ENCODE results near the gene ELP2. TPM values are rescaled to one million over a fixed set of nuclear protein-coding genes. Genes with fewer than 3 reads are reported as not detected.
"Not testable (repeated sequence)": the region's sequence is repeated elsewhere in the genome, so short reads cannot be mapped to it uniquely, and the experiment has no call there.

Gene ELP2
- total RNA-seq, 6 donors from 2014 or later = 33.1 to 91.5 (median 58.3) TPM

DNA sequence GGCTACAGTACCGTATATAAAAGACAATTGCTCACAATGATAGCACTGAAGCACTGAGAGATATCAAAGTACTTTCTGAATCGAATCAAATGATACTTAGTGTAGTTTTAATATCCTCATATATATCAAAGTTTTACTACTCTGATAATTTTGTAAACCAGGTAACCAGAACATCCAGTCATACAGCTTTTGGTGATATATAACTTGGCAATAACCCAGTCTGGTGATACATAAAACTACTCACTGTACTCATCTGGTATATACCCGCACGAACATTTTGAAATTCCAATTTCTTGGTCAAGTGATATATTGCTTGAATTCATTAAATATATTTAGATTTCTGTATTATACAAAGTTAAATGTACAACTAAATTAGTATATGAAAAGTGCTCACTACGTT, 21.1 kb upstream of the ELP2 start:
- no peak for ATAC-seq (ENCODE audit: low FRiP score in 2 of 2)
- H3K4me1 ChIP-seq = no peaks in the 10 kb centered on the region
- peaks cover 8 to 45% (median 11%) of the 10 kb centered on the region in 4 donors for H3K36me3 ChIP-seq
- no peak overlapping the region for H3K4me3 ChIP-seq
- no peak for TF ChIP-seq EP300 (IDR thresholded peaks at IDR 0.05)
- TF ChIP-seq POLR2A (IDR thresholded peaks at IDR 0.05) = no peak
- TF ChIP-seq, protein P1, sequence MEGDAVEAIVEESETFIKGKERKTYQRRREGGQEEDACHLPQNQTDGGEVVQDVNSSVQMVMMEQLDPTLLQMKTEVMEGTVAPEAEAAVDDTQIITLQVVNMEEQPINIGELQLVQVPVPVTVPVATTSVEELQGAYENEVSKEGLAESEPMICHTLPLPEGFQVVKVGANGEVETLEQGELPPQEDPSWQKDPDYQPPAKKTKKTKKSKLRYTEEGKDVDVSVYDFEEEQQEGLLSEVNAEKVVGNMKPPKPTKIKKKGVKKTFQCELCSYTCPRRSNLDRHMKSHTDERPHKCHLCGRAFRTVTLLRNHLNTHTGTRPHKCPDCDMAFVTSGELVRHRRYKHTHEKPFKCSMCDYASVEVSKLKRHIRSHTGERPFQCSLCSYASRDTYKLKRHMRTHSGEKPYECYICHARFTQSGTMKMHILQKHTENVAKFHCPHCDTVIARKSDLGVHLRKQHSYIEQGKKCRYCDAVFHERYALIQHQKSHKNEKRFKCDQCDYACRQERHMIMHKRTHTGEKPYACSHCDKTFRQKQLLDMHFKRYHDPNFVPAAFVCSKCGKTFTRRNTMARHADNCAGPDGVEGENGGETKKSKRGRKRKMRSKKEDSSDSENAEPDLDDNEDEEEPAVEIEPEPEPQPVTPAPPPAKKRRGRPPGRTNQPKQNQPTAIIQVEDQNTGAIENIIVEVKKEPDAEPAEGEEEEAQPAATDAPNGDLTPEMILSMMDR (IDR thresholded peaks at IDR 0.05) = no peak
- no peak for TF ChIP-seq POLR2AphosphoS5 (IDR thresholded peaks at IDR 0.05)
- no peaks in the 10 kb centered on the region for H3K9me3 ChIP-seq
- no peak overlapping the region for H3K27ac ChIP-seq
- no peak for DNase-seq
- H3K27me3 ChIP-seq = no peaks in the 10 kb centered on the region
- WGBS, 2 donors = 93% methylated on average over 5 of the region's 5 CpGs

GRCh38 chr18:36109737-36110136, 20.0 kb upstream of the ELP2 start:
- 97 to 100% methylated on average over 1 of the region's 1 CpG for WGBS, 2 donors
- Histone ChIP-seq H3K4me1 (no peaks in the 10 kb centered on the region), H3K9me3 (no peaks in the 10 kb centered on the region), H3K27ac (no peak overlapping the region), H3K4me3 (no peak overlapping the region), H3K36me3 (peaks cover 9 to 56% (median 13%) of the 10 kb centered on the region in 4 donors), H3K27me3 (no peaks in the 10 kb centered on the region)
- no peak for TF ChIP-seq POLR2A (IDR thresholded peaks at IDR 0.05)
- ATAC-seq (ENCODE audit: low FRiP score in 2 of 2) (no peak), DNase-seq (no peak)

GRCh38 chr18:36112302-36112701, 17.4 kb upstream of the ELP2 start:
- TF ChIP-seq EP300 (IDR thresholded peaks at IDR 0.05) = no peak
- TF ChIP-seq POLR2A (IDR thresholded peaks at IDR 0.05) = no peak
- TF ChIP-seq, protein P1 (IDR thresholded peaks at IDR 0.05) = no peak
- TF ChIP-seq POLR2AphosphoS5 (IDR thresholded peaks at IDR 0.05) = no peak
- H3K4me1 ChIP-seq = no peaks in the 10 kb centered on the region
- no peak overlapping the region for H3K27ac ChIP-seq
- no peaks in the 10 kb centered on the region for H3K27me3 ChIP-seq
- H3K36me3 ChIP-seq = peaks cover 13 to 72% (median 14%) of the 10 kb centered on the region in 4 donors
- DNase-seq (no peak), ATAC-seq (ENCODE audit: low FRiP score in 2 of 2) (no peak)
- H3K4me3 ChIP-seq = no peak overlapping the region
- no peaks in the 10 kb centered on the region for H3K9me3 ChIP-seq

DNA sequence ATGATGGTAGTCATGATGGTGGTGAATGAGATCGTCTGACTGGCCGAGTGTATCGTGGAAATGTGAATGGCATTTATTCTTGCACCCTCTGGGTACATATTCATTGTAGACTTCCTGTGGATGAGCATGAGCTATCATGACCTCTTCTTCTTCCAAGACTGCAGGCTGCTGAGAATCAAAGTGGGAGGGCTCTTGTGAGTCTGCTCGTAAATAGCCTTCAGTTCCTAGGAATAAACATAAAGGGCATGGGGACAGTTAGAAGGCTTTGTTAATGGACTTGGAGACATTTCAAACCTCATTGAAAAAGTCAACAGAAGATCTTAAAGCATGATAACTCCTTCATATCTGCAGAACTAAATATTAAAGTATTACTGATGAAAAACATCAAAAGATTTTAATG, 15.4 kb upstream of the ELP2 start:
- ATAC-seq (ENCODE audit: low FRiP score in 2 of 2) (no peak), DNase-seq (no peak)
- H3K4me3 ChIP-seq = no peak overlapping the region
- no peaks in the 10 kb centered on the region for H3K9me3 ChIP-seq
- WGBS, 2 donors = 70 to 75% methylated on average over 4 of the region's 4 CpGs
- peaks cover 13 to 75% (median 14%) of the 10 kb centered on the region in 4 donors for H3K36me3 ChIP-seq
- H3K4me1 ChIP-seq = no peaks in the 10 kb centered on the region
- no peak overlapping the region for H3K27ac ChIP-seq
- H3K27me3 ChIP-seq = no peaks in the 10 kb centered on the region
- TF ChIP-seq, protein P1 (IDR thresholded peaks at IDR 0.05) = no peak

- Histone ChIP-seq H3K27me3 (no peaks in the 10 kb centered on the region), H3K27ac (no peak overlapping the region), H3K9me3 (no peaks in the 10 kb centered on the region), H3K4me1 (no peaks in the 10 kb centered on the region), H3K4me3 (no peak overlapping the region), H3K36me3 (peaks cover 13 to 70% (median 14%) of the 10 kb centered on the region in 4 donors)
- DNase-seq (no peak), ATAC-seq (ENCODE audit: low FRiP score in 2 of 2) (no peak)
- TF ChIP-seq POLR2AphosphoS5 (IDR thresholded peaks at IDR 0.05) = no peak
- TF ChIP-seq, protein P1 (IDR thresholded peaks at IDR 0.05) = no peak
- TF ChIP-seq POLR2A (IDR thresholded peaks at IDR 0.05) = no peak
- no peak for TF ChIP-seq EP300 (IDR thresholded peaks at IDR 0.05)
- 81% methylated on average over 1 of the region's 1 CpG for WGBS, 2 donors
Measured at GRCh38 chr18:36114738-36115137, 15.0 kb upstream of the ELP2 start.

GRCh38 chr18:36116771-36117170, 12.9 kb upstream of the ELP2 start:
- not testable (repeated sequence) for H3K27ac ChIP-seq; ATAC-seq (ENCODE audit: low FRiP score in 2 of 2); H3K9me3 ChIP-seq; H3K4me1 ChIP-seq; H3K27me3 ChIP-seq; H3K4me3 ChIP-seq
- DNase-seq = peak in 1 of 2 donors; percentile 60
- WGBS, 2 donors = 94 to 96% methylated on average over 11 of the region's 11 CpGs
- peaks cover 13 to 67% (median 19%) of the 10 kb centered on the region in 4 donors for H3K36me3 ChIP-seq
